Measurements from ENCODE around the gene PASK. TPM values are rescaled to one million over a fixed set of nuclear protein-coding genes. Genes with fewer than 3 reads are reported as not detected.
"Not testable (repeated sequence)": the region's sequence is repeated elsewhere in the genome, so short reads cannot be mapped to it uniquely, and the experiment has no call there.

The PASK gene
- total RNA-seq, 1 donor from 2014 or later = 5.8 TPM

GRCh38 chr2:241107031-241107783 is 42.1 kb downstream of the PASK start:
- DNase-seq (ENCODE audit: low read depth in 2 of 2) = no peak

GRCh38 chr2:241105641-241106040 is 43.6 kb downstream of the PASK start:
- DNase-seq (ENCODE audit: low read depth in 2 of 2) = no peak

GRCh38 chr2:241104611-241105010 is 44.7 kb downstream of the PASK start:
- not testable (repeated sequence) for DNase-seq (ENCODE audit: low read depth in 2 of 2)

- DNase-seq (ENCODE audit: low read depth in 2 of 2) = no peak
Measured at GRCh38 chr2:241103176-241103595, 46.1 kb downstream of the PASK start.

- DNase-seq (ENCODE audit: low read depth in 2 of 2) = peak; percentile 47 to 82
Measured at GRCh38 chr2:241102239-241102803, 47.0 kb downstream of the PASK start, which contains the start of gene MTERF4. Gene MTERF4 (minus strand): TSS chr2:241102287. CDS start chr2:241102273, 14 bp downstream.

- no peak for DNase-seq (ENCODE audit: low read depth in 2 of 2)
Measured at GRCh38 chr2:241099246-241099645, 50.0 kb downstream of the PASK start.

- DNase-seq (ENCODE audit: low read depth in 2 of 2) = no peak
Measured at GRCh38 chr2:241096979-241097378, 52.3 kb downstream of the PASK start.

- DNase-seq (ENCODE audit: low read depth in 2 of 2) = peak in 1 of 2 donors; percentile 19
Measured at GRCh38 chr2:241095594-241096290, 53.5 kb downstream of the PASK start.

- DNase-seq (ENCODE audit: low read depth in 2 of 2) = peak in 1 of 2 donors; percentile 13
Measured at GRCh38 chr2:241094924-241095420, 54.3 kb downstream of the PASK start.

- no peak for DNase-seq (ENCODE audit: low read depth in 2 of 2)
Measured at GRCh38 chr2:241094172-241094571, 55.1 kb downstream of the PASK start.

- DNase-seq (ENCODE audit: low read depth in 2 of 2) = not testable (repeated sequence)
Measured at GRCh38 chr2:241093133-241093781, 56.0 kb downstream of the PASK start.

GRCh38 chr2:241092677-241093076 is 56.6 kb downstream of the PASK start:
- no peak for DNase-seq (ENCODE audit: low read depth in 2 of 2)

GRCh38 chr2:241091734-241092445 is 57.4 kb downstream of the PASK start:
- no peak for DNase-seq (ENCODE audit: low read depth in 2 of 2)

GRCh38 chr2:241091201-241091600 is 58.1 kb downstream of the PASK start:
- DNase-seq (ENCODE audit: low read depth in 2 of 2) = peak in 1 of 2 donors; percentile 32

- peak in 1 of 2 donors; percentile 53 for DNase-seq (ENCODE audit: low read depth in 2 of 2)
Measured at GRCh38 chr2:241088791-241089732, 60.2 kb downstream of the PASK start.

- no peak for DNase-seq (ENCODE audit: low read depth in 2 of 2)
Measured at GRCh38 chr2:241088376-241088775, 60.9 kb downstream of the PASK start.

- DNase-seq (ENCODE audit: low read depth in 2 of 2) = no peak
Measured at GRCh38 chr2:241087420-241088268, 61.6 kb downstream of the PASK start.

GRCh38 chr2:241084856-241085444 is 64.3 kb downstream of the PASK start:
- no peak for DNase-seq (ENCODE audit: low read depth in 2 of 2)

GRCh38 chr2:241083091-241083415 is 66.2 kb downstream of the PASK start:
- DNase-seq (ENCODE audit: low read depth in 2 of 2) = no peak
